Activated naive CD4-positive, alpha-beta T cell treated with anti-CD3 and anti-CD28 coated beads, Interleukin-2, amount 50 U/mL, for 24 hours (primary cell): ENCODE measurements around the gene PYGL.
A peak's percentile ranks its signal among the peaks of the same experiment; 100 is the strongest.

ENCODE experiments used
- H3K27ac Mint-ChIP-seq: one replicate; pipeline ENCODE4 v1.8.0; 2021; ENCODE audit warnings: mild to moderate bottlenecking, mixed read lengths
- H3K27me3 Mint-ChIP-seq: one replicate; pipeline ENCODE4 v1.8.0; 2021; ENCODE audit warnings: mixed read lengths
- H3K36me3 Mint-ChIP-seq: one replicate; pipeline ENCODE4 v1.8.0; 2021; ENCODE audit warnings: mixed read lengths
- H3K4me1 Mint-ChIP-seq: one replicate; pipeline ENCODE4 v1.8.0; 2021; ENCODE audit warnings: mixed read lengths
- H3K4me3 Mint-ChIP-seq: one replicate; pipeline ENCODE4 v1.8.0; 2021; ENCODE audit warnings: mild to moderate bottlenecking, mixed read lengths
- H3K9me3 Mint-ChIP-seq: one replicate; pipeline ENCODE4 v1.8.0; 2021; ENCODE audit warnings: mixed read lengths

Gene PYGL

GRCh38 chr14:50943943-50944646, at the start of gene PYGL:
Gene PYGL, minus strand, starts transcription at chr14:50944483. Its CDS starts 80 bp downstream, at chr14:50944403.
- Mint-ChIP-seq H3K9me3 (no peaks in the 10 kb centered on the region), H3K27ac (no peak within 1 kb of the TSS), H3K36me3 (peaks cover 2% of the 10 kb centered on the region), H3K4me3 (peak within 1 kb of the TSS; percentile 91), H3K27me3 (peaks cover 28% of the 10 kb centered on the region), H3K4me1 (peaks cover 14% of the 10 kb centered on the region)

- H3K27me3 Mint-ChIP-seq: peaks cover 2% of the 10 kb centered on the region
- H3K36me3 Mint-ChIP-seq: no peaks in the 10 kb centered on the region
- no peaks in the 10 kb centered on the region for H3K9me3 Mint-ChIP-seq
- H3K4me3 Mint-ChIP-seq: no peak overlapping the region
- H3K27ac Mint-ChIP-seq: no peak overlapping the region
- no peaks in the 10 kb centered on the region for H3K4me1 Mint-ChIP-seq
These were observed 41.6 kb upstream of the PYGL start for GRCh38 chr14:50985859-50986331.

GRCh38 chr14:50985124-50985858, 41.0 kb upstream of the PYGL start:
- Mint-ChIP-seq H3K36me3 (no peaks in the 10 kb centered on the region), H3K27ac (no peak overlapping the region), H3K4me1 (no peaks in the 10 kb centered on the region), H3K27me3 (peaks cover 2% of the 10 kb centered on the region), H3K9me3 (no peaks in the 10 kb centered on the region), H3K4me3 (no peak overlapping the region)

GRCh38 chr14:50984036-50984710, 39.9 kb upstream of the PYGL start:
- Mint-ChIP-seq H3K27me3 (peaks cover 2% of the 10 kb centered on the region), H3K27ac (no peak overlapping the region), H3K4me3 (no peak overlapping the region), H3K9me3 (no peaks in the 10 kb centered on the region), H3K36me3 (no peaks in the 10 kb centered on the region), H3K4me1 (no peaks in the 10 kb centered on the region)

GRCh38 chr14:50979941-50980850, 35.9 kb upstream of the PYGL start:
- Mint-ChIP-seq H3K36me3 (no peaks in the 10 kb centered on the region), H3K4me1 (no peaks in the 10 kb centered on the region), H3K27me3 (no peaks in the 10 kb centered on the region), H3K27ac (no peak overlapping the region), H3K9me3 (no peaks in the 10 kb centered on the region), H3K4me3 (no peak overlapping the region)

- Mint-ChIP-seq H3K4me1 (no peaks in the 10 kb centered on the region), H3K27me3 (no peaks in the 10 kb centered on the region), H3K27ac (no peak overlapping the region), H3K9me3 (no peaks in the 10 kb centered on the region), H3K4me3 (no peak overlapping the region), H3K36me3 (no peaks in the 10 kb centered on the region)
These were observed 34.6 kb upstream of the PYGL start for GRCh38 chr14:50978888-50979287.

- no peak overlapping the region for H3K4me3 Mint-ChIP-seq
These were observed 34.2 kb upstream of the PYGL start for GRCh38 chr14:50978529-50978871.

GRCh38 chr14:50977863-50978528, 33.7 kb upstream of the PYGL start:
- H3K27ac Mint-ChIP-seq: no peak overlapping the region
- no peaks in the 10 kb centered on the region for H3K27me3 Mint-ChIP-seq
- H3K9me3 Mint-ChIP-seq: no peaks in the 10 kb centered on the region
- no peaks in the 10 kb centered on the region for H3K4me1 Mint-ChIP-seq
- no peaks in the 10 kb centered on the region for H3K36me3 Mint-ChIP-seq
- no peak overlapping the region for H3K4me3 Mint-ChIP-seq

More at GRCh38 chr14:50978529-50978871, 34.2 kb upstream of the PYGL start:
- Mint-ChIP-seq H3K27ac (no peak overlapping the region), H3K4me1 (no peaks in the 10 kb centered on the region), H3K27me3 (no peaks in the 10 kb centered on the region), H3K9me3 (no peaks in the 10 kb centered on the region), H3K36me3 (no peaks in the 10 kb centered on the region)

GRCh38 chr14:50974118-50974517, 29.8 kb upstream of the PYGL start:
- H3K4me1 Mint-ChIP-seq: no peaks in the 10 kb centered on the region
- no peak overlapping the region for H3K4me3 Mint-ChIP-seq
- no peaks in the 10 kb centered on the region for H3K9me3 Mint-ChIP-seq
- H3K27ac Mint-ChIP-seq: no peak overlapping the region
- H3K36me3 Mint-ChIP-seq: no peaks in the 10 kb centered on the region
- H3K27me3 Mint-ChIP-seq: peaks cover 3% of the 10 kb centered on the region

- Mint-ChIP-seq H3K9me3 (no peaks in the 10 kb centered on the region), H3K27me3 (peaks cover 4% of the 10 kb centered on the region), H3K4me3 (no peak overlapping the region), H3K36me3 (no peaks in the 10 kb centered on the region), H3K27ac (no peak overlapping the region), H3K4me1 (no peaks in the 10 kb centered on the region)
These were observed 28.5 kb upstream of the PYGL start for GRCh38 chr14:50972734-50973133.

- Mint-ChIP-seq H3K9me3 (no peaks in the 10 kb centered on the region), H3K27me3 (peaks cover 4% of the 10 kb centered on the region), H3K27ac (no peak overlapping the region), H3K36me3 (no peaks in the 10 kb centered on the region), H3K4me3 (no peak overlapping the region), H3K4me1 (no peaks in the 10 kb centered on the region)
These were observed 26.9 kb upstream of the PYGL start for GRCh38 chr14:50970886-50971781.

GRCh38 chr14:50967790-50968189, 23.5 kb upstream of the PYGL start:
- Mint-ChIP-seq H3K36me3 (no peaks in the 10 kb centered on the region), H3K27ac (no peak overlapping the region), H3K4me1 (no peaks in the 10 kb centered on the region), H3K9me3 (no peaks in the 10 kb centered on the region), H3K4me3 (no peak overlapping the region), H3K27me3 (peaks cover 4% of the 10 kb centered on the region)

- H3K4me3 Mint-ChIP-seq: no peak overlapping the region
- peaks cover 4% of the 10 kb centered on the region for H3K27me3 Mint-ChIP-seq
- no peaks in the 10 kb centered on the region for H3K9me3 Mint-ChIP-seq
- H3K4me1 Mint-ChIP-seq: no peaks in the 10 kb centered on the region
- no peak overlapping the region for H3K27ac Mint-ChIP-seq
- H3K36me3 Mint-ChIP-seq: no peaks in the 10 kb centered on the region
These were observed 22.8 kb upstream of the PYGL start for GRCh38 chr14:50967103-50967502.
